Fibroblast of pulmonary artery (primary cell): ENCODE data around the gene JPH2.

Experiments
- DNase-seq: peaks from one replicate; pipeline ENCODE4 v3.0.0-alpha.2; 2010; ENCODE audit warnings: low read depth
- H3K4me3 ChIP-seq: replicated peaks from 2 replicates; pipeline ENCODE4 v1.5.1; 2011; ENCODE audit warnings: low read depth, mild to moderate bottlenecking, control low read depth, low read length, moderate library complexity
- TF ChIP-seq, protein P1 (sequence below): IDR thresholded peaks from 2 replicates; pipeline ENCODE4 v1.5.1; 2011; ENCODE audit warnings: mild to moderate bottlenecking, control low read depth, low read length, inconsistent platforms; ENCODE audit errors: missing control alignments

JPH2 gene

DNA sequence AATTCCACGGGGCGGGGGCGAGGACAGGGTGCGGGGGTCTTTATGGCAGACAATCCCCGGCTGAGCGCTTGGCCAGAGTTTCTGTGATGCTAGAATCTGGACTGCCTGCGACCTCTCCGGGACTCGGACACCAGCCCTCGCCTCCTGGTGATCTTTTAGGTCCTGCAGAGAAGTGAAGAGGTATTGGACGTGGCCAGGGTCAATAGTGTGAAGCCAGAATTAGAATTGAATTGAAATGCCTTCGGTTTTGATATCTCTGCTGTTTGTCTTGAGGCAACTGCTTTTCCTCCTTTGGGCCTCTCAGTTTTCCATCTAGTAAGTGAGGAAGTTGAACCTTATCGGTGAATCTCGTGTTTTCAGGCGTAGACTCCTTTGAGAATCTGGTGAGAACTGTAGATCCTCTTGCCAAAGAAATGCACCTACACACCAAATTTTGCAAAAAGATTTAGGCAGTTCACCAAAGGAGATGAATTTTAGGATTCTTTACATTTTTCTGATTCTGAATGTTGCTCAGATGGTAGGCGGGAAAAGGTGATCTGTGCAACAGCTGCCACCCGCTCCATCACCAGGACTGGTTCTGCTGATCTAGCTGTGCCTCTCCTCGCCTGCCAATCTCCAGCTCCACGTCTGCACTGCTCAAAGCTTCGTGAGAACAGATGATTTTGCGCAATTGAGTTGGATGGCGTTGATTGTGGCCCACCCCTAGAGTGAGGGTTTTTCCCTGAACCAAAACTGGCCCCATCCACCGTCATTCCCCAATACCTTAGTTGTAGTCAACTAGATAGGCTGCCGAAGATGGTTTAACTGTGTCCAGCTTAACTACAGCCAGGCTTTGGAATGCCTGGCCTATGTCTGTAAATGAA, 24.4 kb upstream of the JPH2 start:
- TF ChIP-seq, protein P1, sequence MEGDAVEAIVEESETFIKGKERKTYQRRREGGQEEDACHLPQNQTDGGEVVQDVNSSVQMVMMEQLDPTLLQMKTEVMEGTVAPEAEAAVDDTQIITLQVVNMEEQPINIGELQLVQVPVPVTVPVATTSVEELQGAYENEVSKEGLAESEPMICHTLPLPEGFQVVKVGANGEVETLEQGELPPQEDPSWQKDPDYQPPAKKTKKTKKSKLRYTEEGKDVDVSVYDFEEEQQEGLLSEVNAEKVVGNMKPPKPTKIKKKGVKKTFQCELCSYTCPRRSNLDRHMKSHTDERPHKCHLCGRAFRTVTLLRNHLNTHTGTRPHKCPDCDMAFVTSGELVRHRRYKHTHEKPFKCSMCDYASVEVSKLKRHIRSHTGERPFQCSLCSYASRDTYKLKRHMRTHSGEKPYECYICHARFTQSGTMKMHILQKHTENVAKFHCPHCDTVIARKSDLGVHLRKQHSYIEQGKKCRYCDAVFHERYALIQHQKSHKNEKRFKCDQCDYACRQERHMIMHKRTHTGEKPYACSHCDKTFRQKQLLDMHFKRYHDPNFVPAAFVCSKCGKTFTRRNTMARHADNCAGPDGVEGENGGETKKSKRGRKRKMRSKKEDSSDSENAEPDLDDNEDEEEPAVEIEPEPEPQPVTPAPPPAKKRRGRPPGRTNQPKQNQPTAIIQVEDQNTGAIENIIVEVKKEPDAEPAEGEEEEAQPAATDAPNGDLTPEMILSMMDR = no peak
- H3K4me3 ChIP-seq = peak overlapping the region; percentile 85
- peak; percentile 63 for DNase-seq

DNA sequence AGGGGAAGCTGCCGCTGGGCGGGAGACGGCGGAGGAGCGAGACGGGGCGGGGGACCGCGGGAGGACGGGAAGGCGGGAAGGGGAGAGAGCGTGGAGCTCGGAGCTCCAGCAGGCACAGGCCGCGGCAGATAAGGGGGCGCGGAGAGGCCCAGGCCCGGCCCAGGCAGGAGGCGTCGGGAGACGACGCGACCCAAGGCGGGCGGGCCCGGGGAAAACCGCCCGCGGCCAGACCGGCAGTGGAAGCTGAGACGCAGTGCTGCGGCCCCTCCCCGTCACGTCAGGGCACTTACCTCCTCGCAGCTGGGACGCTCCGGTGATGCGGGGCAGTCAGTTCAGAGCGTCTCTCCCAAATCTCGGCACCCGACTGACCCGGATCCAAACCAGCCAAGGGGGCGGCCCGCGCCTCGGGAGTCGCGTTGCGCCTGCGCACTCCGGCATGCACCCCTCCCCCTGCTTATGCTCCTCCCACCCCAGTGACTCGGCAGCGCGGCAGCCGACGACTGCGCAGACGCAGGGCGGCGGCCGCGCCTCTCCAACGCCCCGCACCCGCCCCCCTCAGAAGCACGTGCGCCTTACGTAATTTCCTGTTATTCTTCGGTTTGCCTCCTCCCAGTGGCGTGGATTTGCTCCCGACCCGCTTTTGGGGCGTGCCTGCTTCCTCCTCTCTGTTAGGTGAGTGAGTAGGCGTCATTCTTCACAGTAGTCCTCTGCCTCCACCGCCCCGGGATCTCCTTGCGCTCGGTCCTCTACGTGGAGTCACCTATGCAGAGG, 23.6 kb upstream of the JPH2 start, which contains the start of gene OSER1:
Gene OSER1, minus strand, starts transcription at position 366 of the 771 bp plus-strand sequence. CDS start 3,814 bp downstream, outside the sequence.
- peak; percentile 98 for DNase-seq
- H3K4me3 ChIP-seq = peak within 1 kb of the TSS; percentile 95
- TF ChIP-seq, protein P1 = no peak

DNA sequence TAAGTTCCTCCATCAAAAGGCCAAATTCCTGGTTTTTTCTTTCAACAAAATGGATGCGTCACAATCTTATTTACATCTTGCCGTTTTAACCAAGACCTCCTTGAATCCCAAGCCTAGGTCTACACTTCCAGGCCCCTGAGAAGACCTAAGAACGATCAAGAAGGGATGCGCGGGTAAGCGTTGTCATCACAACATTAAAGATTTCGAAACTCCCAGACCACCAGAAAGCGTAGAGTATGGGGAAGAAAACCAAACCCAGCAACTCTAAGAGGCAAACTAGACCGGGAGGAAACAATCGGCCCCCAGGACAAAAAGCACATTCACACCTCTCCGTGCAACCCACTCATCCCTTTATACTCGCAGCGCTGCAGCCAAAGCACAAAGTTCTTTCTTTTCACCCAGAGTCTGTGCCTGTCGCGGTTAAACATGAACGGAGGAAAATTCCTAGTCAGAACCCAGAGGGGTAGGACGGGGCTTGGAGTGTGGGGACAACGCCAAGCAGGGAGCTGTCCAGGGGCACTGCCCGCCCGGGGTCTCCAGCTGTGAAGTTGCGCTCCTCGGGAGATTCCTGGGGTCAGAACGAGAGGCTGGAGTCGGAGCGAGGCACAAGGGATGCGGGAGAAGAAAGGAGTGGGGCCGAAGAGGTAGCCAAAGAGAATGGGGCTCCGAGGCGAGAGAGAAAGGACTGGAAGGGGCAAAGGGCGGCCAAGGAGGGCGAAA, 22.9 kb upstream of the JPH2 start:
- DNase-seq = peak; percentile 36
- peak overlapping the region; percentile 95 for H3K4me3 ChIP-seq
- TF ChIP-seq, protein P1 = no peak

DNA sequence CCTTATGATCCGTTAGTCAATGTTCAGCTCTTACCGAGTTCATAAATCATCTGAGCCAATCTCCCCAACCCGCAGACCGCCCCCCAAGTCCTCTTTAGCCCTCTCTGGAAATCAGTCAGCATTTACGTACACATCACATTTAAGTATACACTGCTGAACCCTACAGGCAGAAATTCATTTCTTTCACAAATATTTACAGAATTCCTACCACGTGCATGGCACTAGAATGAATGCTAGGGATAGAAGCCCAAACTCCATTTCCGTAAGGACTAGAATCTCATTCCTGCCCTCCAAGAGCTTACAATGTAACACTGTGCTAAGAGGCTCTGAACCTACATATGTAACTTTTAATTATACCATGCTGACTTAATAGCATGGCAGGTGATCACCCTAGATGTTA, 21.8 kb upstream of the JPH2 start:
- peak overlapping the region; percentile 95 for H3K4me3 ChIP-seq

DNA sequence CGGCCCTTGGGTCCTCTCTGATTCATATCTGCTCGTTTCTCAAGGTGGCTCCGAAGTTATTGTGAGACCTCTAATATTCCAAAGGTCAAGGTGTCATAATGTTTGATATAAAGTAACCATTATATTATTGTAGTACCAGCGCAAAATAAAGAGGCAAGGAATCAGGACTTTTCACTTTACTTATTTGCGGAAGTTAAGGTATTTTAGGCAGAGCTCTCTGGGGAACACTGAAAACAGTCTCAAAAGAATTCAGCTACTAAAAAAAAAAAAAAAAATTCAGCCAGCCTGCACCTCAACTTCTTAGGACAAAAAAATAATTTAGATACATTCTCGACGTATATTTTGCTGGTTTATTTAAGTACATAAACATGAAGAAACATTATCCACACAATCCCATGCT, 21.2 kb upstream of the JPH2 start:
- H3K4me3 ChIP-seq = peak overlapping the region; percentile 95
- no peak for DNase-seq
- TF ChIP-seq, protein P1 = no peak

More for the DNA sequence above, 21.8 kb upstream of the JPH2 start:
- DNase-seq = no peak
- TF ChIP-seq, protein P1 = no peak

DNA sequence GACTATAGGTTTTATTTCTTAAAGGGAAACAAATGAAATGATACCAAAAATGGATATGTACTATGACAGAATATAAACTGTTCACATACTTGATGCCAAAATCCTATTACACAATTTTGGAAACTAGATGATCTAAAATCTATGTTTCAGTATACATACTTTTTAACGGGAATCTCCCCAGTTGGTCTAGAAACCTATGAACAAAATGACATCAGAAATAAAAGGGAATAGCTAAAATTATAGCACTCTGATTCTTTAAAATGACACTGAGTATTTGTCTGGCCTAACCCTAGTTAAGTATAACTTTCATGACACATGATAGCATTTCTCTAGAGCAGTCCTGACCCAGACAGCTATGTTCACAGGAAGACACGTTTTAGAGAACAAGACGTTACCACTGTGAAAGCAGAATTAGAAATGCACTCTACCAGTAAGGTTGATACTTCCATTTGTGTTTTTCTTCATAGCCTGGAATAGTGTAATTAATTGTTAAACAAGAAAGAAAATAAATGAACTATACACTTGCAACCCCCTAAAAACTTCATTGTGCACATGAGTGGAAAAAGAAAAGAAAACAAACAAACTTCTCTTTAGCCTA, 20.2 kb upstream of the JPH2 start:
- TF ChIP-seq, protein P1 = no peak
- no peak overlapping the region for H3K4me3 ChIP-seq
- no peak for DNase-seq
